ENCODE data around the gene RPL29.
"Not testable (repeated sequence)": the region's sequence is repeated elsewhere in the genome, so short reads cannot be mapped to it uniquely, and the experiment has no call there.

RPL29 gene

GRCh38 chr3:51992017-51992682 lies 3.5 kb downstream of the RPL29 start:
- no peak overlapping the region for H3K4me3 ChIP-seq (ENCODE audit: low read depth, low read length)

GRCh38 chr3:51990501-51990971 lies 5.2 kb downstream of the RPL29 start:
- H3K4me3 ChIP-seq (ENCODE audit: low read depth, low read length); H2AFZ ChIP-seq (ENCODE audit: low read length, unreplicated experiment); H3K27me3 ChIP-seq (ENCODE audit: insufficient read depth, low read length); H3K27ac ChIP-seq (ENCODE audit: low read depth, low read length): not testable (repeated sequence)
- peaks cover 28% of the 10 kb centered on the region for H3K36me3 ChIP-seq (ENCODE audit: insufficient read depth, low read length)
- H3K4me1 ChIP-seq (ENCODE audit: control insufficient read depth, insufficient read depth, low read length, unreplicated experiment): peaks cover 13% of the 10 kb centered on the region
- peaks cover 23% of the 10 kb centered on the region for H3K79me2 ChIP-seq (ENCODE audit: control insufficient read depth, insufficient read depth, low read length, unreplicated experiment)

More at GRCh38 chr3:51992017-51992682, 3.5 kb downstream of the RPL29 start:
- H2AFZ ChIP-seq (ENCODE audit: low read length, unreplicated experiment): no peak overlapping the region
- peaks cover 25% of the 10 kb centered on the region for H3K79me2 ChIP-seq (ENCODE audit: control insufficient read depth, insufficient read depth, low read length, unreplicated experiment)
- H3K36me3 ChIP-seq (ENCODE audit: insufficient read depth, low read length): peaks cover 28% of the 10 kb centered on the region
- no peak overlapping the region for H3K27ac ChIP-seq (ENCODE audit: low read depth, low read length)
- H3K27me3 ChIP-seq (ENCODE audit: insufficient read depth, low read length): no peaks in the 10 kb centered on the region
- H3K4me1 ChIP-seq (ENCODE audit: control insufficient read depth, insufficient read depth, low read length, unreplicated experiment): peaks cover 13% of the 10 kb centered on the region

DNA sequence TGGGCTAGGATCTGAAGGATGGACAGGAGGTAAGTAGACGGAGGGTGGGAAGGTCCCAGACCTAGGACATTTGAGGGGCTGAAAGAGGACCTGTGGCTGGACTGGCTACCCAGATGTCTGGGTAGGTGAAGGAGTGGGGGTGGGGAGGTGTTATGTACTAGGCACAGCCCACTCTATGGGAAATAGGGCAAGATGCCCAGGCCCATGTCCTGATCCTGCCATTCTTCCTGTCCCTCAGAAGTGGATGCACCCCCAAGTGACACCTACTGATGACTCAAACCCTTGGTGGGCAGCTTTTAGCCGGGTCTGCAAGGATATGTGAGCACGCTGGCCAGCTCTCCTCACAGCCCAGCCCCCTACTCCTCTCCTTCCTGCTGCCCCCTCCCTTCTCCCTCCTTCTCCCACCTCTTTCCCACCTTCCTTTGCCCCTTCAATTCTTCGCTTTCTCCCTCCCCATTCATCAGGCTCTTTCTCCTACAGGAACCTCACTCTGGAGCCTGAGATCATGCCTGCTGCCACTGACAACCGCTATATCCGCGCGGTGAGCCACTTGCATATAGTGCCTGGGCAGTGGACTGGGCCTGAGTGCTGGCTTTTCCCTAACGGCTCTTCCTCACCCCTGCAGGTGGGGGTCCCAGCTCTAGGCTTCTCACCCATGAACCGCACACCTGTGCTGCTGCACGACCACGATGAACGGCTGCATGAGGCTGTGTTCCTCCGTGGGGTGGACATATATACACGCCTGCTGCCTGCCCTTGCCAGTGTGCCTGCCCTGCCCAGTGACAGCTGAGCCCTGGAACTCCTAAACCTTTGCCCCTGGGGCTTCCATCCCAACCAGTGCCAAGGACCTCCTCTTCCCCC lies 7.2 kb downstream of the RPL29 start:
- Histone ChIP-seq H3K27ac (ENCODE audit: low read depth, low read length) (no peak overlapping the region), H3K4me3 (ENCODE audit: low read depth, low read length) (no peak overlapping the region), H3K27me3 (ENCODE audit: insufficient read depth, low read length) (no peaks in the 10 kb centered on the region), H2AFZ (ENCODE audit: low read length, unreplicated experiment) (no peak overlapping the region), H3K4me1 (ENCODE audit: control insufficient read depth, insufficient read depth, low read length, unreplicated experiment) (peaks cover 11% of the 10 kb centered on the region), H3K79me2 (ENCODE audit: control insufficient read depth, insufficient read depth, low read length, unreplicated experiment) (peaks cover 14% of the 10 kb centered on the region), H3K36me3 (ENCODE audit: insufficient read depth, low read length) (peaks cover 15% of the 10 kb centered on the region)

- no peak overlapping the region for H3K27ac ChIP-seq (ENCODE audit: low read depth, low read length)
- peaks cover 8% of the 10 kb centered on the region for H3K4me1 ChIP-seq (ENCODE audit: control insufficient read depth, insufficient read depth, low read length, unreplicated experiment)
- H3K79me2 ChIP-seq (ENCODE audit: control insufficient read depth, insufficient read depth, low read length, unreplicated experiment): peaks cover 9% of the 10 kb centered on the region
- H3K27me3 ChIP-seq (ENCODE audit: insufficient read depth, low read length): no peaks in the 10 kb centered on the region
- H2AFZ ChIP-seq (ENCODE audit: low read length, unreplicated experiment): no peak overlapping the region
- peaks cover 11% of the 10 kb centered on the region for H3K36me3 ChIP-seq (ENCODE audit: insufficient read depth, low read length)
- no peak overlapping the region for H3K4me3 ChIP-seq (ENCODE audit: low read depth, low read length)
Measured at GRCh38 chr3:51987568-51987967, 8.1 kb downstream of the RPL29 start.

DNA sequence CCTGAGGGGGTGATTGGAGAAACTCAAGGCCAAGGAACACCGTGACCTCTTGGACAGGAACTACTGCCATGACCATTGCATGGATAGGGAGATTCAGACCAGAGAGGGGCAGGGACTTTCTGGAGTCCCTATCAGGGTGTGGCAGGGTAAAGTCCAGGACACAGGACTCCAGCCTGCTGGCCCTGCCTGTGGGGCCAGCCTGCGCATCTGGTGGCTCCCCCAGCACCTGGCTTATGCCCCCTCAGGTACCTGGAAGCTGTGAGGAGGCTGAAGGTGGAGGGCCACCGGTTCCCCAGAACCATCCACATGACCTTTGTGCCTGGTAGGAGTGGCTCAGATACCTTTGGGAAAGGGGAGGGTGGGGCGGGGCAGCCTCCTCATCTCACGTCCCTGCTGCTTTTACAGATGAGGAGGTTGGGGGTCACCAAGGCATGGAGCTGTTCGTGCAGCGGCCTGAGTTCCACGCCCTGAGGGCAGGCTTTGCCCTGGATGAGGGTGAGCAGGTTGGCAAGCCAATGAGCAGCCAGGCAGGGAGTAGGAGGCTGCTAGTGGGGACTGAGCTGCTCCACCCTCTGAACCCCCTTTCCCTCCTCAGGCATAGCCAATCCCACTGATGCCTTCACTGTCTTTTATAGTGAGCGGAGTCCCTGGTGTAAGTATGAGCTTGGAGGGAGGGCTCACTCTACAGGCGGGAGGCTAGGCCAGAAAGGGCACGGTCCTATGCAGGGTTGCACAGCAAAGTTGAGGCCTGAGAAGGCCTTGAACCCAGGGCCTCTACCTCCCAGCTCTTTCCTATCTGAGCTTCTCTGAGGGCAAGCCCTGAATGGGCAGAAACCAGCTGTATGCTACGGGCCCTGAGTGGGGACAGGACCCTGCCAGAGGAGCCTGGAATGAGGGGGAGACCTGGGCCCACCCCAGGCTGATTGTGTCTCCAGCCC lies 9.4 kb downstream of the RPL29 start:
- H3K4me1 ChIP-seq (ENCODE audit: control insufficient read depth, insufficient read depth, low read length, unreplicated experiment): peaks cover 14% of the 10 kb centered on the region
- H3K27ac ChIP-seq (ENCODE audit: low read depth, low read length): no peak overlapping the region
- H3K4me3 ChIP-seq (ENCODE audit: low read depth, low read length): no peak overlapping the region
- H3K36me3 ChIP-seq (ENCODE audit: insufficient read depth, low read length): peaks cover under 1% of the 10 kb centered on the region; the same call in 1 of the 2 replicates
- no peaks in the 10 kb centered on the region for H3K27me3 ChIP-seq (ENCODE audit: insufficient read depth, low read length)
- peaks cover 9% of the 10 kb centered on the region for H3K79me2 ChIP-seq (ENCODE audit: control insufficient read depth, insufficient read depth, low read length, unreplicated experiment)
- no peak overlapping the region for H2AFZ ChIP-seq (ENCODE audit: low read length, unreplicated experiment)

DNA sequence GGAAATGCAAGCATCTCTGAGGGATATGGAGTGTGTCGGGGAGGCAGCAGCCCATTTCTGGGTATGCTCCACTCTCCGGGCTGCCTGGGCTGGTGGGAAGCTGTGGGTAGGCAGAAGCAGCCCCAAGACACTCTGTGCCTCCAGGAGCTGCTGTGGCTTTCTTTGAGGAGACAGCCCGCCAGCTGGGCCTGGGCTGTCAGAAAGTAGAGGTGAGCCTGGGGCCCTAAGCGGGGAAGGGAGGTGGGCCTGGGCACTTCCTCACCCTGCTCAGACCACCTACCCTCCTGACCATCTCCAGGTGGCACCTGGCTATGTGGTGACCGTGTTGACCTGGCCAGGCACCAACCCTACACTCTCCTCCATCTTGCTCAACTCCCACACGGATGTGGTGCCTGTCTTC lies 10.6 kb downstream of the RPL29 start:
- Histone ChIP-seq H2AFZ (ENCODE audit: low read length, unreplicated experiment) (no peak overlapping the region), H3K36me3 (ENCODE audit: insufficient read depth, low read length) (no peaks in the 10 kb centered on the region), H3K27ac (ENCODE audit: low read depth, low read length) (no peak overlapping the region), H3K4me3 (ENCODE audit: low read depth, low read length) (no peak overlapping the region), H3K4me1 (ENCODE audit: control insufficient read depth, insufficient read depth, low read length, unreplicated experiment) (peaks cover 14% of the 10 kb centered on the region), H3K27me3 (ENCODE audit: insufficient read depth, low read length) (no peaks in the 10 kb centered on the region), H3K79me2 (ENCODE audit: control insufficient read depth, insufficient read depth, low read length, unreplicated experiment) (peaks cover 13% of the 10 kb centered on the region)

- H3K79me2 ChIP-seq (ENCODE audit: control insufficient read depth, insufficient read depth, low read length, unreplicated experiment): peaks cover 13% of the 10 kb centered on the region
- H3K27me3 ChIP-seq (ENCODE audit: insufficient read depth, low read length): no peaks in the 10 kb centered on the region
- H3K36me3 ChIP-seq (ENCODE audit: insufficient read depth, low read length): no peaks in the 10 kb centered on the region
- peak overlapping the region; percentile 77 for H3K27ac ChIP-seq (ENCODE audit: low read depth, low read length)
- peaks cover 14% of the 10 kb centered on the region for H3K4me1 ChIP-seq (ENCODE audit: control insufficient read depth, insufficient read depth, low read length, unreplicated experiment)
- H2AFZ ChIP-seq (ENCODE audit: low read length, unreplicated experiment): no peak overlapping the region
- H3K4me3 ChIP-seq (ENCODE audit: low read depth, low read length): peak overlapping the region; percentile 85
Measured at GRCh38 chr3:51984269-51984647, 11.4 kb downstream of the RPL29 start.

DNA sequence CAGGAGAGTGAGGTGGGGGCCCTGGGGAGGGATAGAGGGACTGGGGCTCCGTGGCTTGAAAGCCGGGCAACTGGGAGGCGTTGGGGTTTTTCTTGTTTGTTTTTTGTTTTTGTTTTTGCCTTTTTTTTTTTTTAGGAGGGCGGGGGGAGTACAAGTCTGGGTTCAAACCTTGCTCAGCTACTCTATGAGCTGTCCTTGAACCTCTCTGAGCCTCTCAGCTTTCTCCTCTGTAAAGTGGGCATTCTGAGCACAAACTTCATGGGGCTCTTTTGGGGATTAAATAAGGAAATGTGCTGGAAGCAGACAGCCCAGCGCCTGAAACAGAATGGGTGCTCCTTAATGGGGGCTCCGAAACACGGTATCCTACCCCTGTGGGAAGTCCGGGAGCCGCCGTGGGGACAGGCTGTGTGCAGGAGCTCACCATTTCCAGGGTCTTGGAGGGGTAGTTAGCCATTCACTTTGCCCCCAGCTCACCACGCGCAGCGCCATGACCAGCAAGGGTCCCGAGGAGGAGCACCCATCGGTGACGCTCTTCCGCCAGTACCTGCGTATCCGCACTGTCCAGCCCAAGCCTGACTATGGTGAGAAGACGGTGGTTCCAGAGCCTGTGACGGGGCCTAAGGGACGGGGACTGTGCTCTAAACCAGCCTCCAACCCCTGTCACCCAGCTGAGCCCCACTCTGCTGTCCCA lies 12.0 kb downstream of the RPL29 start:
- peak overlapping the region; percentile 77 for H3K27ac ChIP-seq (ENCODE audit: low read depth, low read length)
- H3K4me1 ChIP-seq (ENCODE audit: control insufficient read depth, insufficient read depth, low read length, unreplicated experiment): peaks cover 14% of the 10 kb centered on the region
- no peak overlapping the region for H2AFZ ChIP-seq (ENCODE audit: low read length, unreplicated experiment)
- no peaks in the 10 kb centered on the region for H3K27me3 ChIP-seq (ENCODE audit: insufficient read depth, low read length)
- peak overlapping the region; percentile 85 for H3K4me3 ChIP-seq (ENCODE audit: low read depth, low read length)
- no peaks in the 10 kb centered on the region for H3K36me3 ChIP-seq (ENCODE audit: insufficient read depth, low read length)
- H3K79me2 ChIP-seq (ENCODE audit: control insufficient read depth, insufficient read depth, low read length, unreplicated experiment): peaks cover 13% of the 10 kb centered on the region

DNA sequence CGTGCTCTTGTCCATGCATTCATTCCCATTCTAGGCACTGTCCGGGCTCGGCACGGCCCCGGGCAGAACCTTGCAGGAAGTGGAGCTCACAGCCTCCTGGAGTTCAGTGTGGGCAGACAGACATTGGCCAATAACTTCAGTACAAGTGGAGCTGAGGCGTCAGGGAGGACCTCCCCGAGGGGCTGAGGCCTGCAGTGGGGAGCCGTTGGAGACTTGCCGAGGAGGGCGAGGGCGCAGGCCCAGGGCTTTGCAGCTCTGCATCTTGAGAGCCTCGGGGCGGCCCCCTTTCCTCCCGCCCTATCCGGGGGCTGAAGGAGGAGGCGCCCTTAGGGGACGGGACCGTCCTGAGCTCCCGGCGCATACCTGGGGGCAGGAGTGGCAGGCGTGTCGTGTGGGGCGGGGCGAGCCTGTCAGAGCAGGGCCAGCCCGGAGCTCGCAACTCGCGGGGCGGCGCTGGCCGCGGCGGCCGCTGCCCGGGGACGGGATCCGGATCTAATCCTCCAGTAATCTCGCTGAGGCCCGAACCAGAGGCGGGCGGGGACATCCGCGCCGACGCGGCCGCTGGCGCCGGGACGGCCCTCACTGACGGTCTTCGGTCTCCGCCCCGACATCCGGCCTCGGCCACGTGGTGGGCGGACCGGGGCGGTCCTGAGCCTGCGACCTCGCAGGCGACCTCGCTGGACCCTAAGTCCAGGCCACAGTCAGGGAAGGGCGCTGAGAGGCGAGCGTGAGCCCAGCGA lies 12.7 kb downstream of the RPL29 start, which contains the start of gene ACY1:
TSS of gene ACY1 (plus strand) at position 698 of the 740 bp plus-strand sequence. CDS start 530 bp downstream, outside the sequence.
- Histone ChIP-seq H3K27ac (ENCODE audit: low read depth, low read length) (peak within 1 kb of the TSS; percentile 77), H2AFZ (ENCODE audit: low read length, unreplicated experiment) (peak within 1 kb of the TSS; percentile 40), H3K79me2 (ENCODE audit: control insufficient read depth, insufficient read depth, low read length, unreplicated experiment) (peaks cover 13% of the 10 kb centered on the region), H3K36me3 (ENCODE audit: insufficient read depth, low read length) (no peaks in the 10 kb centered on the region), H3K4me3 (ENCODE audit: low read depth, low read length) (peak within 1 kb of the TSS; percentile 85), H3K4me1 (ENCODE audit: control insufficient read depth, insufficient read depth, low read length, unreplicated experiment) (peaks cover 14% of the 10 kb centered on the region), H3K27me3 (ENCODE audit: insufficient read depth, low read length) (no peaks in the 10 kb centered on the region)

Data from ACC112 (cell line).